SK-N-SH treated with all-trans-retinoic acid at 6 μM for 48 hours (cell line): Measurements from ENCODE around the gene ACOT7.

Source experiments
- ATAC-seq: fragments of 200-7000 bp; cut with Tn5 transposase; 3 replicates; pipeline ENCODE4 v1.9.1; 2020; ENCODE audit warnings: mild to moderate bottlenecking, moderate library complexity
- ARNTL ChIP-seq: fragments of 450-650 bp; formaldehyde crosslinking; IDR thresholded peaks from 2 replicates; pipeline ENCODE4 v1.5.0; 2020; ENCODE audit warnings: low read depth, mild to moderate bottlenecking, moderate library complexity, borderline replicate concordance
- BACH2 ChIP-seq: fragments of 250-450 bp; sonication (Bioruptor Pico); IDR thresholded peaks from 2 replicates; pipeline ENCODE4 v1.9.0; 2021; ENCODE audit warnings: mild to moderate bottlenecking, borderline replicate concordance
- CSDC2 ChIP-seq: fragments of 250-450 bp; sonication (Bioruptor Pico); IDR thresholded peaks from 2 replicates; pipeline ENCODE4 v1.5.0; 2020; ENCODE audit warnings: mild to moderate bottlenecking, moderate library complexity
- ESRRG ChIP-seq: fragments of 250-450 bp; sonication (Bioruptor Pico); IDR thresholded peaks from 2 replicates; pipeline ENCODE4 v1.6.1; 2021; ENCODE audit warnings: mild to moderate bottlenecking
- GLIS3 ChIP-seq: fragments of 250-450 bp; sonication (Bioruptor Pico); IDR thresholded peaks from 2 replicates; pipeline ENCODE4 v1.5.0; 2020; ENCODE audit warnings: mild to moderate bottlenecking, moderate library complexity
- ISL1 ChIP-seq: fragments of 250-450 bp; sonication (Bioruptor Pico); IDR thresholded peaks from 2 replicates; pipeline ENCODE4 v2.1.2; 2022; ENCODE audit warnings: mild to moderate bottlenecking, moderate library complexity
- OSR1 ChIP-seq: fragments of 250-450 bp; sonication (Bioruptor Pico); IDR thresholded peaks from 2 replicates; pipeline ENCODE4 v1.8.0; 2022; ENCODE audit warnings: moderate library complexity, mild to moderate bottlenecking, inconsistent platforms
- PATZ1 ChIP-seq: fragments of 250-450 bp; sonication (Bioruptor Pico); IDR thresholded peaks from 2 replicates; pipeline ENCODE4 v1.8.0; 2020; ENCODE audit warnings: mild to moderate bottlenecking, moderate library complexity, borderline replicate concordance
- RARB ChIP-seq: fragments of 250-450 bp; sonication (Bioruptor Pico); IDR thresholded peaks from 2 replicates; pipeline ENCODE4 v1.8.0; 2021; ENCODE audit warnings: mild to moderate bottlenecking, moderate library complexity
- SNAI2 ChIP-seq: fragments of 250-450 bp; sonication (Bioruptor Pico); IDR thresholded peaks from 2 replicates; pipeline ENCODE4 v1.5.0; 2020; ENCODE audit warnings: mild to moderate bottlenecking, moderate library complexity
- TCF4 ChIP-seq: fragments of 250-450 bp; sonication (Bioruptor Pico); IDR thresholded peaks from 2 replicates; pipeline ENCODE4 v1.8.0; 2021; ENCODE audit warnings: mild to moderate bottlenecking, moderate library complexity, borderline replicate concordance
- TOX ChIP-seq: fragments of 250-450 bp; sonication (Bioruptor Pico); IDR thresholded peaks from 2 replicates; pipeline ENCODE4 v1.8.0; 2021; ENCODE audit warnings: mild to moderate bottlenecking, moderate library complexity, borderline replicate concordance
- ZC3H10 ChIP-seq: fragments of 250-450 bp; sonication (Bioruptor Pico); IDR thresholded peaks from 2 replicates; pipeline ENCODE4 v1.5.1; 2021; ENCODE audit warnings: mild to moderate bottlenecking, moderate library complexity
- ZFP3 ChIP-seq: fragments of 250-450 bp; sonication (Bioruptor Pico); IDR thresholded peaks from 2 replicates; pipeline ENCODE4 v1.5.0; 2020; ENCODE audit warnings: mild to moderate bottlenecking, moderate library complexity
- ZNF565 ChIP-seq: fragments of 450-650 bp; formaldehyde crosslinking; conservative IDR thresholded peaks from 2 replicates; pipeline ENCODE4 v1.5.0; 2020; ENCODE audit warnings: low read depth, mild to moderate bottlenecking, moderate library complexity
- ZNF70 ChIP-seq: fragments of 450-650 bp; formaldehyde crosslinking; IDR thresholded peaks from 2 replicates; pipeline ENCODE4 v1.5.0; 2020; ENCODE audit warnings: mild to moderate bottlenecking, moderate library complexity
- ZNF8 ChIP-seq: fragments of 450-650 bp; formaldehyde crosslinking; IDR thresholded peaks from 2 replicates; pipeline ENCODE4 v1.5.0; 2020; ENCODE audit warnings: mild to moderate bottlenecking, moderate library complexity
- TF ChIP-seq, protein P1 (sequence below): fragments of 250-450 bp; sonication (Bioruptor Pico); IDR thresholded peaks from 2 replicates; pipeline ENCODE4 v1.5.1; 2020; ENCODE audit warnings: low read depth, mild to moderate bottlenecking, moderate library complexity
- TF ChIP-seq, protein P2 (sequence below): fragments of 250-450 bp; sonication (Bioruptor Pico); IDR thresholded peaks from 2 replicates; pipeline ENCODE4 v1.5.0; 2020; ENCODE audit warnings: mild to moderate bottlenecking, moderate library complexity
- TF ChIP-seq, protein P3 (sequence below): fragments of 250-450 bp; sonication (Bioruptor Pico); IDR thresholded peaks from 2 replicates; pipeline ENCODE4 v1.8.0; 2021; ENCODE audit warnings: low read depth, mild to moderate bottlenecking, moderate library complexity, borderline replicate concordance
- TF ChIP-seq, protein P4 (sequence below): fragments of 250-450 bp; sonication (Bioruptor Pico); IDR thresholded peaks from 2 replicates; pipeline ENCODE4 v1.5.1; 2021; ENCODE audit warnings: mild to moderate bottlenecking, moderate library complexity

The ACOT7 gene

DNA sequence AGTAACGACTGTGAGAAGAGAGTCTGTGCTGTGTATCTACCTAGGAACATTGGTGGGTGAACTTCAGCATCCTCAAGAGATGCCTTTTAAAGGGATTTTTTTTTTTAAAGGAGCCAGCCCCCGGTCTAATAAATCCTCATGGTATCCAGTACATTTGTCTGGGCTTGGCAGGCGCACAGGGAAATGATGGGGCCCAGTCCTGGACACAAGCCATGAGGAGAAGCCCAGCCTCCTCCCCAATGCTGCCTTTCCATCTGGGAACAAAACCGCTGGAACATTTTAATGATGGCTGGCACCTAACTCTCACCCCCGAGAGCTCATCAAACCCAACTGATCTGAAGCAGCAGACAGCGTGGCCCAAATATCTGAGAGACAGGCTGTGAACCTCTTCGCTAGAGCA is 64.2 kb downstream of the ACOT7 start:
- ATAC-seq, result no peak

DNA sequence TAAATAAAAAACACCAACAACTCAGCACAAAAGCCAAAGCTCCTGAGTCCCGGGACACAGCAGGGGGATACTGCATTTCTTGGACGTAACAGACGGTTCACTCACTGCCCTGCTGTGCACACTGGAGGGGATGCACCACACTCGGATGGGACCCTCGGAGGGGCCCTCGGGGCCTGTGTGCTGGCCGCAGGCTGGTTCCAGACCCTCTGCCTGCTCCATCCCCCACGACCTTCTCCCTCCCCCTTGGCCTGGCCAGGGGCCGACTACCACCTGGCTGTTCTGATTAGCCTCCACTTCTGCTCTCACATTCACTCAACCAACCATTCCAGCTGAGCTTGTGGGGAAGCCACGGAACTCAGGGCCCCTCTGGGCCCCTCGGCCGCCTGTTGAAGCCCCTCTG is 64.9 kb downstream of the ACOT7 start:
- TF ChIP-seq ARNTL, result no peak
- no peak for TF ChIP-seq ESRRG
- TF ChIP-seq ISL1 (CRISPR knock-in tag), result no peak
- no peak for ATAC-seq

More for the DNA sequence above, 64.2 kb downstream of the ACOT7 start:
- TF ChIP-seq ZNF565 (CRISPR knock-in tag) (no peak), ZFP3 (CRISPR knock-in tag) (no peak)

GRCh38 chr1:6328091-6328490 is 65.5 kb downstream of the ACOT7 start:
- TF ChIP-seq RARB (CRISPR knock-in tag), result no peak
- TF ChIP-seq SNAI2, result no peak
- no peak for TF ChIP-seq TCF4 (CRISPR knock-in tag)
- no peak for TF ChIP-seq CSDC2 (CRISPR knock-in tag)
- TF ChIP-seq OSR1, result no peak
- no peak for TF ChIP-seq TOX (CRISPR knock-in tag)
- TF ChIP-seq, protein P1, sequence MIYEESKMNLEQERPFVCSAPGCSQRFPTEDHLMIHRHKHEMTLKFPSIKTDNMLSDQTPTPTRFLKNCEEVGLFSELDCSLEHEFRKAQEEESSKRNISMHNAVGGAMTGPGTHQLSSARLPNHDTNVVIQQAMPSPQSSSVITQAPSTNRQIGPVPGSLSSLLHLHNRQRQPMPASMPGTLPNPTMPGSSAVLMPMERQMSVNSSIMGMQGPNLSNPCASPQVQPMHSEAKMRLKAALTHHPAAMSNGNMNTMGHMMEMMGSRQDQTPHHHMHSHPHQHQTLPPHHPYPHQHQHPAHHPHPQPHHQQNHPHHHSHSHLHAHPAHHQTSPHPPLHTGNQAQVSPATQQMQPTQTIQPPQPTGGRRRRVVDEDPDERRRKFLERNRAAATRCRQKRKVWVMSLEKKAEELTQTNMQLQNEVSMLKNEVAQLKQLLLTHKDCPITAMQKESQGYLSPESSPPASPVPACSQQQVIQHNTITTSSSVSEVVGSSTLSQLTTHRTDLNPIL, result no peak
- no peak for TF ChIP-seq BACH2
- no peak for TF ChIP-seq ZNF70 (CRISPR knock-in tag)
- no peak for TF ChIP-seq ZFP3 (CRISPR knock-in tag)
- no peak for TF ChIP-seq ZNF8 (CRISPR knock-in tag)
- TF ChIP-seq ARNTL, result no peak
- TF ChIP-seq PATZ1 (CRISPR knock-in tag), result no peak
- no peak for TF ChIP-seq ZNF565 (CRISPR knock-in tag)
- TF ChIP-seq GLIS3 (CRISPR knock-in tag), result no peak
- TF ChIP-seq ESRRG, result no peak
- TF ChIP-seq, protein P2, sequence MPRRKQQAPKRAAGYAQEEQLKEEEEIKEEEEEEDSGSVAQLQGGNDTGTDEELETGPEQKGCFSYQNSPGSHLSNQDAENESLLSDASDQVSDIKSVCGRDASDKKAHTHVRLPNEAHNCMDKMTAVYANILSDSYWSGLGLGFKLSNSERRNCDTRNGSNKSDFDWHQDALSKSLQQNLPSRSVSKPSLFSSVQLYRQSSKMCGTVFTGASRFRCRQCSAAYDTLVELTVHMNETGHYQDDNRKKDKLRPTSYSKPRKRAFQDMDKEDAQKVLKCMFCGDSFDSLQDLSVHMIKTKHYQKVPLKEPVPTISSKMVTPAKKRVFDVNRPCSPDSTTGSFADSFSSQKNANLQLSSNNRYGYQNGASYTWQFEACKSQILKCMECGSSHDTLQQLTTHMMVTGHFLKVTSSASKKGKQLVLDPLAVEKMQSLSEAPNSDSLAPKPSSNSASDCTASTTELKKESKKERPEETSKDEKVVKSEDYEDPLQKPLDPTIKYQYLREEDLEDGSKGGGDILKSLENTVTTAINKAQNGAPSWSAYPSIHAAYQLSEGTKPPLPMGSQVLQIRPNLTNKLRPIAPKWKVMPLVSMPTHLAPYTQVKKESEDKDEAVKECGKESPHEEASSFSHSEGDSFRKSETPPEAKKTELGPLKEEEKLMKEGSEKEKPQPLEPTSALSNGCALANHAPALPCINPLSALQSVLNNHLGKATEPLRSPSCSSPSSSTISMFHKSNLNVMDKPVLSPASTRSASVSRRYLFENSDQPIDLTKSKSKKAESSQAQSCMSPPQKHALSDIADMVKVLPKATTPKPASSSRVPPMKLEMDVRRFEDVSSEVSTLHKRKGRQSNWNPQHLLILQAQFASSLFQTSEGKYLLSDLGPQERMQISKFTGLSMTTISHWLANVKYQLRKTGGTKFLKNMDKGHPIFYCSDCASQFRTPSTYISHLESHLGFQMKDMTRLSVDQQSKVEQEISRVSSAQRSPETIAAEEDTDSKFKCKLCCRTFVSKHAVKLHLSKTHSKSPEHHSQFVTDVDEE (CRISPR knock-in tag), result no peak
- TF ChIP-seq ZC3H10 (CRISPR knock-in tag), result no peak
- ATAC-seq, result no peak

GRCh38 chr1:6325482-6325881 is 68.1 kb downstream of the ACOT7 start:
- no peak for ATAC-seq
- TF ChIP-seq ISL1 (CRISPR knock-in tag) (no peak), ZC3H10 (CRISPR knock-in tag) (no peak), ZNF8 (CRISPR knock-in tag) (no peak), TCF4 (CRISPR knock-in tag) (no peak), RARB (CRISPR knock-in tag) (no peak), ESRRG (no peak), SNAI2 (no peak)

DNA sequence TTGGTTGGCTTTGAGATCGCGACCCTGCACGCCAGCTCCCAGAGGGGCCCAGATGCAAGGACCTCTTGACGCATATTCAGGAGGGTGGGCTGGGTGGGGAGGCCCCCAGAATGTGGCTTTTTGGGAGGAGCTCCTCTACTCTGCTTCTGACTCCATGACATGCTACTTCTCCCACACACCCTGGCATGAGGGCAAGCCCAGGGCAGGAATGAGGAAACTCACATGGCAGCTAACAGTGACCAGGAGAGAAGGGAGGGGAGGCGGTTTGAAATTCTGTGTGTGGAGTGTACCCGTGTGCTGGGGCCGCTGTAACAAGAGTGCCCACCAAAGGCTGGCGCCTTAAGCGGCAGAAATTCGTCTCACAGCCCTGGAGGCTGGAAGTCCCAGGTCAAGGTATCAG is 71.4 kb downstream of the ACOT7 start:
- TF ChIP-seq, protein P3, sequence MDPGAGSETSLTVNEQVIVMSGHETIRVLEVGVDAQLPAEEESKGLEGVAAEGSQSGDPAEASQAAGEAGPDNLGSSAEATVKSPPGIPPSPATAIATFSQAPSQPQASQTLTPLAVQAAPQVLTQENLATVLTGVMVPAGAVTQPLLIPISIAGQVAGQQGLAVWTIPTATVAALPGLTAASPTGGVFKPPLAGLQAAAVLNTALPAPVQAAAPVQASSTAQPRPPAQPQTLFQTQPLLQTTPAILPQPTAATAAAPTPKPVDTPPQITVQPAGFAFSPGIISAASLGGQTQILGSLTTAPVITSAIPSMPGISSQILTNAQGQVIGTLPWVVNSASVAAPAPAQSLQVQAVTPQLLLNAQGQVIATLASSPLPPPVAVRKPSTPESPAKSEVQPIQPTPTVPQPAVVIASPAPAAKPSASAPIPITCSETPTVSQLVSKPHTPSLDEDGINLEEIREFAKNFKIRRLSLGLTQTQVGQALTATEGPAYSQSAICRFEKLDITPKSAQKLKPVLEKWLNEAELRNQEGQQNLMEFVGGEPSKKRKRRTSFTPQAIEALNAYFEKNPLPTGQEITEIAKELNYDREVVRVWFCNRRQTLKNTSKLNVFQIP, result no peak
- TF ChIP-seq TCF4 (CRISPR knock-in tag), result no peak
- TF ChIP-seq BACH2, result no peak
- no peak for TF ChIP-seq GLIS3 (CRISPR knock-in tag)
- TF ChIP-seq, protein P1, result no peak
- TF ChIP-seq, protein P4, sequence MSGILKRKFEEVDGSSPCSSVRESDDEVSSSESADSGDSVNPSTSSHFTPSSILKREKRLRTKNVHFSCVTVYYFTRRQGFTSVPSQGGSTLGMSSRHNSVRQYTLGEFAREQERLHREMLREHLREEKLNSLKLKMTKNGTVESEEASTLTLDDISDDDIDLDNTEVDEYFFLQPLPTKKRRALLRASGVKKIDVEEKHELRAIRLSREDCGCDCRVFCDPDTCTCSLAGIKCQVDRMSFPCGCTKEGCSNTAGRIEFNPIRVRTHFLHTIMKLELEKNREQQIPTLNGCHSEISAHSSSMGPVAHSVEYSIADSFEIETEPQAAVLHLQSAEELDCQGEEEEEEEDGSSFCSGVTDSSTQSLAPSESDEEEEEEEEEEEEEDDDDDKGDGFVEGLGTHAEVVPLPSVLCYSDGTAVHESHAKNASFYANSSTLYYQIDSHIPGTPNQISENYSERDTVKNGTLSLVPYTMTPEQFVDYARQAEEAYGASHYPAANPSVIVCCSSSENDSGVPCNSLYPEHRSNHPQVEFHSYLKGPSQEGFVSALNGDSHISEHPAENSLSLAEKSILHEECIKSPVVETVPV (CRISPR knock-in tag), result no peak
- TF ChIP-seq ZNF70 (CRISPR knock-in tag), result no peak
- TF ChIP-seq PATZ1 (CRISPR knock-in tag), result no peak
- ATAC-seq, result no peak
